Measurements from ENCODE around the gene OR1S1.

Gene OR1S1

GRCh38 chr11:58186938-58187337, 25.6 kb upstream of the OR1S1 start:
- DNase-seq: no peak
- H3K4me1 ChIP-seq (ENCODE audit: insufficient read depth, low read length): no peaks in the 10 kb centered on the region
- no peak overlapping the region for H2AFZ ChIP-seq (ENCODE audit: low read depth, low read length)
- no peaks in the 10 kb centered on the region for H3K27me3 ChIP-seq (ENCODE audit: insufficient read depth, low read length, poor library complexity)
- H3K9me3 ChIP-seq (ENCODE audit: insufficient read depth, low read length, severe bottlenecking): no peaks in the 10 kb centered on the region
- no peak overlapping the region for H3K4me3 ChIP-seq (ENCODE audit: low read depth in 1 of 2, low read length in 2 of 2)
- no peaks in the 10 kb centered on the region for H3K79me2 ChIP-seq (ENCODE audit: insufficient read depth, low read length)
- H3K36me3 ChIP-seq (ENCODE audit: insufficient read depth, low read length): no peaks in the 10 kb centered on the region
- H4K20me1 ChIP-seq (ENCODE audit: insufficient read depth, low read length): no peaks in the 10 kb centered on the region
- H3K4me2 ChIP-seq (ENCODE audit: insufficient read depth, low read length): no peak overlapping the region
- H3K9ac ChIP-seq (ENCODE audit: low read depth, low read length): no peak overlapping the region
- no peak overlapping the region for H3K27ac ChIP-seq (ENCODE audit: low read length)
- no peak for ATAC-seq (ENCODE audit: insufficient read depth, low read depth)
- TF ChIP-seq EZH2 (IDR thresholded peaks at IDR 0.05; ENCODE audit: borderline replicate concordance, low read depth, low read length, severe bottlenecking): no peak
- TF ChIP-seq, protein P1, sequence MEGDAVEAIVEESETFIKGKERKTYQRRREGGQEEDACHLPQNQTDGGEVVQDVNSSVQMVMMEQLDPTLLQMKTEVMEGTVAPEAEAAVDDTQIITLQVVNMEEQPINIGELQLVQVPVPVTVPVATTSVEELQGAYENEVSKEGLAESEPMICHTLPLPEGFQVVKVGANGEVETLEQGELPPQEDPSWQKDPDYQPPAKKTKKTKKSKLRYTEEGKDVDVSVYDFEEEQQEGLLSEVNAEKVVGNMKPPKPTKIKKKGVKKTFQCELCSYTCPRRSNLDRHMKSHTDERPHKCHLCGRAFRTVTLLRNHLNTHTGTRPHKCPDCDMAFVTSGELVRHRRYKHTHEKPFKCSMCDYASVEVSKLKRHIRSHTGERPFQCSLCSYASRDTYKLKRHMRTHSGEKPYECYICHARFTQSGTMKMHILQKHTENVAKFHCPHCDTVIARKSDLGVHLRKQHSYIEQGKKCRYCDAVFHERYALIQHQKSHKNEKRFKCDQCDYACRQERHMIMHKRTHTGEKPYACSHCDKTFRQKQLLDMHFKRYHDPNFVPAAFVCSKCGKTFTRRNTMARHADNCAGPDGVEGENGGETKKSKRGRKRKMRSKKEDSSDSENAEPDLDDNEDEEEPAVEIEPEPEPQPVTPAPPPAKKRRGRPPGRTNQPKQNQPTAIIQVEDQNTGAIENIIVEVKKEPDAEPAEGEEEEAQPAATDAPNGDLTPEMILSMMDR (IDR thresholded peaks at IDR 0.05; ENCODE audit: borderline replicate concordance, extremely low read depth, low read length, poor library complexity, severe bottlenecking): no peak

DNA sequence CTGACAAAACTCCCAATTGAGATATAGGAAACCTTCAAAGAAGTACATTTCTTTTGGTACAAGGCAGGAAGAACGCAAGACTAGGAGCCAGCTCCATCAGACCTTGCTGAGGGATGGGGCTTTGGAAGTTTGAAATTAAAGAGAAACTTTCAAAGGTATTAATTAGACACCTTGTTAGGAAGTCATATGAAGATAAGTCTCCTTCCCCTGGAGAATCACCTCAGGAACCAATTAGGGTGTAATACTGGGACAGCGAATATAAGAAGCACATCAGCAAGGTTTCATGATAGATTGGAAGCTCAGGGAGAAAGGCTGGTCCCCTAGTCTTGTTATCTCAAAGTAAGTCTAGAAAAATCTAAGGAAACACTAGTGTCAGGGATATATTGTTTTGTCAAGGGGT, 23.8 kb upstream of the OR1S1 start, which contains the start of gene OR9Q2:
OR9Q2 (plus strand) TSS at position 301 of the 400 bp plus-strand sequence. CDS start 1,421 bp downstream, outside the sequence.
- no peaks in the 10 kb centered on the region for H3K27me3 ChIP-seq (ENCODE audit: insufficient read depth, low read length, poor library complexity)
- H3K36me3 ChIP-seq (ENCODE audit: insufficient read depth, low read length): no peaks in the 10 kb centered on the region
- H3K4me2 ChIP-seq (ENCODE audit: insufficient read depth, low read length): no peak within 1 kb of the TSS
- H3K4me3 ChIP-seq (ENCODE audit: low read depth in 1 of 2, low read length in 2 of 2): no peak within 1 kb of the TSS
- H3K4me1 ChIP-seq (ENCODE audit: insufficient read depth, low read length): no peaks in the 10 kb centered on the region
- TF ChIP-seq EZH2 (IDR thresholded peaks at IDR 0.05; ENCODE audit: borderline replicate concordance, low read depth, low read length, severe bottlenecking): no peak
- H3K79me2 ChIP-seq (ENCODE audit: insufficient read depth, low read length): no peaks in the 10 kb centered on the region
- no peak within 1 kb of the TSS for H3K27ac ChIP-seq (ENCODE audit: low read length)
- ATAC-seq (ENCODE audit: insufficient read depth, low read depth) (no peak), DNase-seq (no peak)
- no peak within 1 kb of the TSS for H2AFZ ChIP-seq (ENCODE audit: low read depth, low read length)
- no peak within 1 kb of the TSS for H3K9ac ChIP-seq (ENCODE audit: low read depth, low read length)
- no peaks in the 10 kb centered on the region for H3K9me3 ChIP-seq (ENCODE audit: insufficient read depth, low read length, severe bottlenecking)
- H4K20me1 ChIP-seq (ENCODE audit: insufficient read depth, low read length): no peaks in the 10 kb centered on the region

- DNase-seq: no peak
- Histone ChIP-seq H3K9me3 (ENCODE audit: insufficient read depth, low read length, severe bottlenecking) (no peaks in the 10 kb centered on the region), H3K4me1 (ENCODE audit: insufficient read depth, low read length) (no peaks in the 10 kb centered on the region), H3K9ac (ENCODE audit: low read depth, low read length) (no peak overlapping the region), H3K27me3 (ENCODE audit: insufficient read depth, low read length, poor library complexity) (no peaks in the 10 kb centered on the region), H3K4me2 (ENCODE audit: insufficient read depth, low read length) (no peak overlapping the region), H3K4me3 (ENCODE audit: low read depth in 1 of 2, low read length in 2 of 2) (no peak overlapping the region), H3K27ac (ENCODE audit: low read length) (no peak overlapping the region), H2AFZ (ENCODE audit: low read depth, low read length) (no peak overlapping the region), H4K20me1 (ENCODE audit: insufficient read depth, low read length) (no peaks in the 10 kb centered on the region), H3K79me2 (ENCODE audit: insufficient read depth, low read length) (no peaks in the 10 kb centered on the region), H3K36me3 (ENCODE audit: insufficient read depth, low read length) (no peaks in the 10 kb centered on the region)
- ATAC-seq (ENCODE audit: insufficient read depth, low read depth): no peak
- no peak for TF ChIP-seq EZH2 (IDR thresholded peaks at IDR 0.05; ENCODE audit: borderline replicate concordance, low read depth, low read length, severe bottlenecking)
- TF ChIP-seq, protein P1 (IDR thresholded peaks at IDR 0.05; ENCODE audit: borderline replicate concordance, extremely low read depth, low read length, poor library complexity, severe bottlenecking): no peak
Observed at GRCh38 chr11:58192229-58192628, 20.3 kb upstream of the OR1S1 start.

- no peaks in the 10 kb centered on the region for H3K36me3 ChIP-seq (ENCODE audit: insufficient read depth, low read length)
- H3K4me3 ChIP-seq (ENCODE audit: low read depth in 1 of 2, low read length in 2 of 2): no peak overlapping the region
- no peaks in the 10 kb centered on the region for H3K27me3 ChIP-seq (ENCODE audit: insufficient read depth, low read length, poor library complexity)
- no peaks in the 10 kb centered on the region for H3K4me1 ChIP-seq (ENCODE audit: insufficient read depth, low read length)
- no peak overlapping the region for H3K9ac ChIP-seq (ENCODE audit: low read depth, low read length)
- TF ChIP-seq, protein P1 (IDR thresholded peaks at IDR 0.05; ENCODE audit: borderline replicate concordance, extremely low read depth, low read length, poor library complexity, severe bottlenecking): no peak
- TF ChIP-seq EZH2 (IDR thresholded peaks at IDR 0.05; ENCODE audit: borderline replicate concordance, low read depth, low read length, severe bottlenecking): no peak
- no peak overlapping the region for H3K4me2 ChIP-seq (ENCODE audit: insufficient read depth, low read length)
- no peaks in the 10 kb centered on the region for H3K9me3 ChIP-seq (ENCODE audit: insufficient read depth, low read length, severe bottlenecking)
- DNase-seq (no peak), ATAC-seq (ENCODE audit: insufficient read depth, low read depth) (no peak)
- no peak overlapping the region for H3K27ac ChIP-seq (ENCODE audit: low read length)
- H4K20me1 ChIP-seq (ENCODE audit: insufficient read depth, low read length): no peaks in the 10 kb centered on the region
- H3K79me2 ChIP-seq (ENCODE audit: insufficient read depth, low read length): no peaks in the 10 kb centered on the region
- H2AFZ ChIP-seq (ENCODE audit: low read depth, low read length): no peak overlapping the region
Observed at GRCh38 chr11:58193391-58193790, 19.1 kb upstream of the OR1S1 start.

All from DND-41 (cell line).